ENCODE measurements around the gene TRAPPC3. TPM values are rescaled to one million over a fixed set of nuclear protein-coding genes. Genes with fewer than 3 reads are reported as not detected.

The TRAPPC3 gene
- total RNA-seq, 1 experiment from 2014 or later = 119 TPM

DNA sequence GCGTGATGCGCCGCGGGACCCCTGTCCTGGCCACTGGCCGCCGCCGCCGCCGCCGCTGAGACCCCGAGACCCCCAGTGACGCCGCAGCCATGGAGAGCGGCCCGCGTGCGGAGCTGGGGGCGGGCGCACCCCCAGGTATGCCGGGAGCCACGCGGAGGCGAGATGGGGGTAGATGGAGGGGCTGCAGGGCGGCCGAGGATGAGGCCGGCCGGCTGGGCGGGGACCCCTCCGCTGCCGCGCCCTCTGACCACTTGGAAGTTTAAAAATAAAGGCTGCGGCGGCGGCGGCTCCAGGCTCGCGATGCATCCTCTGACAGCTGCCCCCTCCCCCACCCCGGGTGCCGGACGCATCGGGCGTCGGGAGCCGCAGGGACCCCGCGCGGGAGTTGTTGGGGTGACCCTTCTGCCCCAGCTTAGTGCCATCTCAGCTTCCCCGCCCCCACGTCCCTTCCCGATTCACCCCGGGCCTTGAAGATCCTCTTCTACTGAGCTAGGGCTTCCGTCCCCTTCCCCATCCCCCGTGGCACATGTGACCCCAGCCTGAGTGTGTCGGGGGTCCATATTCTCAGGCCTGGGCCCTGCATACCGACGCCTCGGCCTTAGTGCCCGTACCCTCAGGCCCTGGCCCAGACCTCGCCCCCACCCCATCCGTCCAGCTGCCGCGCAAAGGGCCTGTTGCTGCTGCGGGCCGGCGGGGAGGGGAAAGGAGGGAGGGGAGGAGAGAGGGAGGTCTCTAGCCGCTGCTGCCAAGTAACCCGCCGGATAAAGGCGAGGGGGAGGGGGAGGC lies 7.2 kb upstream of the TRAPPC3 start:
- no peaks in the 10 kb centered on the region for H3F3A ChIP-seq (ENCODE audit: low read length, unreplicated experiment)
- no peaks in the 10 kb centered on the region; the same call in 1 of the 2 replicates for H3K36me3 ChIP-seq (ENCODE audit: low read depth, low read length)
- peaks cover 50% of the 10 kb centered on the region for H3K4me1 ChIP-seq (ENCODE audit: insufficient read depth, low read length)
- peak overlapping the region; percentile 97 for H3K4me2 ChIP-seq (ENCODE audit: low read length)
- peak overlapping the region; percentile 73; the same call in 1 of the 2 replicates for H2AFZ ChIP-seq (ENCODE audit: low read length)
- H3K79me2 ChIP-seq (ENCODE audit: low read length) = peaks cover 55% of the 10 kb centered on the region
- peak overlapping the region; percentile 65 for H3K27ac ChIP-seq (ENCODE audit: low read length)
- no peaks in the 10 kb centered on the region for H3K9me2 ChIP-seq (replicated peaks; ENCODE audit: low read length)
- ChIA-PET POLR2A (ENCODE audit: unreplicated experiment) (no interaction called here), CTCF (interaction anchor here (0.6 kb wide), 1 partner anchor 60 kb away, joined by 3 read pairs; no protein-coding TSS in a partner anchor)
- no peaks in the 10 kb centered on the region for H3K27me3 ChIP-seq (ENCODE audit: low read length)
- intact Hi-C loops (cut with micrococcal nuclease) = no loop called here
- peak overlapping the region; percentile 93 for H3K4me3 ChIP-seq (ENCODE audit: low read length)
- DNase-seq = peak; percentile 35
- peaks cover 17% of the 10 kb centered on the region for H4K20me1 ChIP-seq (ENCODE audit: low read length)
- H3K9ac ChIP-seq (ENCODE audit: low read length) = peak overlapping the region; percentile 94
- H3K9me3 ChIP-seq (ENCODE audit: low read length) = no peaks in the 10 kb centered on the region
- TF ChIP-seq EZH2 (IDR thresholded peaks at IDR 0.05; ENCODE audit: low read length, unreplicated experiment) (no peak), EZH2phosphoT487 (IDR thresholded peaks at IDR 0.05; ENCODE audit: borderline replicate concordance, low read length) (no peak), CTCF (conservative IDR thresholded peaks at IDR 0.05; ENCODE audit: low read depth, low read length) (no peak)
- peak; percentile 16 for ATAC-seq
- no TSS peak for BruUV-seq (replicated peaks)

GRCh38 chr1:36155408-36156328 lies 6.4 kb upstream of the TRAPPC3 start, which contains the start of gene MAP7D1:
Gene MAP7D1 (plus strand): TSS chr1:36156160. CDS start chr1:36156418, 258 bp downstream.
- Histone ChIP-seq H3K79me2 (ENCODE audit: low read length) (peaks cover 47% of the 10 kb centered on the region), H3K4me1 (ENCODE audit: insufficient read depth, low read length) (peaks cover 48% of the 10 kb centered on the region), H3K27ac (ENCODE audit: low read length) (peak within 1 kb of the TSS; percentile 65), H3K36me3 (ENCODE audit: low read depth, low read length) (no peaks in the 10 kb centered on the region; the same call in 1 of the 2 replicates), H3K9me2 (replicated peaks; ENCODE audit: low read length) (no peaks in the 10 kb centered on the region), H3K4me3 (ENCODE audit: low read length) (peak within 1 kb of the TSS; percentile 93), H2AFZ (ENCODE audit: low read length) (peak within 1 kb of the TSS; percentile 92), H3K4me2 (ENCODE audit: low read length) (peak within 1 kb of the TSS; percentile 99), H3K9ac (ENCODE audit: low read length) (peak within 1 kb of the TSS; percentile 94), H3K27me3 (ENCODE audit: low read length) (no peaks in the 10 kb centered on the region), H3K9me3 (ENCODE audit: low read length) (no peaks in the 10 kb centered on the region), H4K20me1 (ENCODE audit: low read length) (peaks cover 17% of the 10 kb centered on the region), H3F3A (ENCODE audit: low read length, unreplicated experiment) (no peaks in the 10 kb centered on the region)
- ChIA-PET CTCF (interaction anchor here (0.6 kb wide), 1 partner anchor 61 kb away, joined by 3 read pairs; no protein-coding TSS in a partner anchor), POLR2A (ENCODE audit: unreplicated experiment) (interaction anchor here (0.7 kb wide), 1 partner anchor 231 kb away, joined by 7 read pairs; no protein-coding TSS in a partner anchor)
- intact Hi-C loops (cut with micrococcal nuclease) = no loop called here
- TF ChIP-seq EZH2phosphoT487 (IDR thresholded peaks at IDR 0.05; ENCODE audit: borderline replicate concordance, low read length) = no peak
- no peak for TF ChIP-seq CTCF (conservative IDR thresholded peaks at IDR 0.05; ENCODE audit: low read depth, low read length)
- TF ChIP-seq EZH2 (IDR thresholded peaks at IDR 0.05; ENCODE audit: low read length, unreplicated experiment) = no peak
- ATAC-seq = peak; percentile 78
- DNase-seq = peak; percentile 83
- TSS peak; percentile 88 for BruUV-seq (replicated peaks)
